ENCODE data around the gene PRIM2. TPM values are rescaled to one million over a fixed set of nuclear protein-coding genes. Genes with fewer than 3 reads are reported as not detected.
"Not testable (repeated sequence)": the region's sequence is repeated elsewhere in the genome, so short reads cannot be mapped to it uniquely, and the experiment has no call there.

Gene PRIM2
- total RNA-seq, 1 donor from 2014 or later, result 38.0 TPM

GRCh38 chr6:57297505-57297904 is 19.9 kb upstream of the PRIM2 start:
- no peak overlapping the region for H3K4me3 Mint-ChIP-seq
- no peaks in the 10 kb centered on the region for H3K4me1 Mint-ChIP-seq (ENCODE audit: low read depth)
- no peak overlapping the region for H3K27ac Mint-ChIP-seq

GRCh38 chr6:57298741-57299140 is 18.7 kb upstream of the PRIM2 start:
- H3K36me3 Mint-ChIP-seq (ENCODE audit: low read depth), result no peaks in the 10 kb centered on the region
- no peaks in the 10 kb centered on the region for H3K27me3 Mint-ChIP-seq (ENCODE audit: insufficient read depth)
- no peaks in the 10 kb centered on the region for H3K9me3 Mint-ChIP-seq
- H3K4me1 Mint-ChIP-seq (ENCODE audit: low read depth), result no peaks in the 10 kb centered on the region
- H3K27ac Mint-ChIP-seq, result no peak overlapping the region
- no peak overlapping the region for H3K4me3 Mint-ChIP-seq
- intact Hi-C loops (cut with micrococcal nuclease), result no loop called here
- no peak for DNase-seq (ENCODE audit: low spot score)

More at GRCh38 chr6:57297505-57297904, 19.9 kb upstream of the PRIM2 start:
- H3K36me3 Mint-ChIP-seq (ENCODE audit: low read depth), result no peaks in the 10 kb centered on the region
- H3K27me3 Mint-ChIP-seq (ENCODE audit: insufficient read depth), result peaks cover 1% of the 10 kb centered on the region
- H3K9me3 Mint-ChIP-seq, result no peaks in the 10 kb centered on the region
- intact Hi-C loops (cut with micrococcal nuclease), result no loop called here
- no peak for DNase-seq (ENCODE audit: low spot score)

DNA sequence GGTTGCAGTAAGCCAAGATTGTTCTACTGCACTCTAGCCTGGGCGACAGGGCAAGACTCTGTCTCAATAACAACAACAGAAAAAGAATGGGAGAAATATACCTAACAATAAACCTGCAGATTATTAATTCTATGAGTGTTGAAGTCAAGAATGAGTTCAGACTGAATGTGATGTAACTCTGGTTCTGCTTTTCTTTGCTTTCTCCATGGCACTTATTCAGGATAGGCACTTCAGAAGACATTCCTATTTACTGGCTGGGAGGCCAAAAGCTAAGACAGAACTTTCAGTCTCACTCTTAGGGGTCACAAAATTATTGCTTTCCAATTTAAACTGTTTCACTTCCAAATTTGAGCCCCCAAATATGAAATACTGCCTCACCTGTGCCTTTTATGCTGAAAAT is 15.7 kb upstream of the PRIM2 start:
- Mint-ChIP-seq H3K9me3 (no peaks in the 10 kb centered on the region), H3K36me3 (ENCODE audit: low read depth) (no peaks in the 10 kb centered on the region), H3K4me1 (ENCODE audit: low read depth) (no peaks in the 10 kb centered on the region), H3K4me3 (no peak overlapping the region), H3K27ac (no peak overlapping the region), H3K27me3 (ENCODE audit: insufficient read depth) (peaks cover 5% of the 10 kb centered on the region)
- DNase-seq (ENCODE audit: low spot score), result no peak
- intact Hi-C loops (cut with micrococcal nuclease), result no loop called here

DNA sequence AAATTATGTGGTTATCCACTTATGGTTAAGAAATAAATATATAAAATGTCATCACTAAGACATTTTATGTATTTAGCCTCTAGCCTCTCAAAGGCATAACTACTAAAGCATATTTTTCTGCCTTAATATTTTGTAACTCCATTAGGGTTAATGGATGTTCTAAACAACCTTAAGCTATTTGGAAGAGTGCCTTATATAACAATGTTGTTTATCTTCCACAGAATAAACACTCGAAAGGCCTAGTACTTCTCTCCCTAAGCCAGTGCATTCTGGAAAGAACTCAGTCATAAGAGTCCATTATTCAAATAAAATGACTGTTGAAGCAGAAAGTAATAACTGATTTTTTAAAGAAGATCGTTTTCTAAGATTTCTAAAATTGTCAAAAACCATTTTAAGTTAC is 15.0 kb upstream of the PRIM2 start:
- H3K9me3 Mint-ChIP-seq, result no peaks in the 10 kb centered on the region

DNA sequence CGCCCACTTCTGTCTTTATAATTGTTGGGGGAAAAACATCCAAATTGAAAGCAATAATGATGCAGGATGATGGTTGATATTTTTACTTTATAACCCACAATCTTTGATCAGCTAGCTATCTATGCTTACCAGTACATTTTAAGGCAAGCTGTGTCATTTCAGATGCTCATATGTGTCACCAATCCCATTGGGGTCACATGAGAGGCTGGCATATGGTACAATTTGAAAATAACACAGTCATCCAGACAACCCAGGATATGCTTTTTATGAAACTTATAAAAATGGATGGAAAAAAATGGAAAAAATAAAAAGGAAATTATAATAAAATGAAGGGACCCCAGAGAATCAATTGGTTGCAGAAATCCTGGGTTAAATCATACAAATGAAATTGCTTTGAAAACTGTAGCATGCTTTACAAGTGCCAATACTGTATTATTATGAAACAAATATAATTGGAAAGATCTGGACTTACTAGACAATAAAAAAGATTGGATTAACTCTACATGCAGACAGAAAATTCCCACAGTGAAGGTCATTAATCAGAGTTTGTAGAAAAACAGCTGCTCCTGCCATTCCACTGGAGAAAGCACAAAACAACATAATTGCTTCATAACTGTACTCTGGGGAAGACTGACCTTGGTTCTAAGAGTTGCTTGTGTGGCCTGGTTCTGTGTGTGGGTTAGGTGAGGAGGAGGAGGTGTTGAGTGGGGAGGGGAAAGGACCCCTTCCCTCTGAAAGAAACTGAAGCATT is 13.3 kb upstream of the PRIM2 start:
- H3K27ac Mint-ChIP-seq, result no peak overlapping the region
- no peaks in the 10 kb centered on the region for H3K9me3 Mint-ChIP-seq
- H3K4me3 Mint-ChIP-seq, result no peak overlapping the region
- H3K36me3 Mint-ChIP-seq (ENCODE audit: low read depth), result no peaks in the 10 kb centered on the region
- H3K27me3 Mint-ChIP-seq (ENCODE audit: insufficient read depth), result peaks cover 10% of the 10 kb centered on the region
- intact Hi-C loops (cut with micrococcal nuclease), result no loop called here
- no peaks in the 10 kb centered on the region for H3K4me1 Mint-ChIP-seq (ENCODE audit: low read depth)
- no peak for DNase-seq (ENCODE audit: low spot score)

More for the DNA sequence above, 15.0 kb upstream of the PRIM2 start:
- H3K27ac Mint-ChIP-seq, result no peak overlapping the region
- H3K27me3 Mint-ChIP-seq (ENCODE audit: insufficient read depth), result peaks cover 8% of the 10 kb centered on the region
- no peaks in the 10 kb centered on the region for H3K36me3 Mint-ChIP-seq (ENCODE audit: low read depth)
- DNase-seq (ENCODE audit: low spot score), result no peak
- H3K4me3 Mint-ChIP-seq, result no peak overlapping the region
- intact Hi-C loops (cut with micrococcal nuclease), result no loop called here
- no peaks in the 10 kb centered on the region for H3K4me1 Mint-ChIP-seq (ENCODE audit: low read depth)

- Mint-ChIP-seq H3K27ac (no peak overlapping the region), H3K27me3 (ENCODE audit: insufficient read depth) (peaks cover 10% of the 10 kb centered on the region), H3K9me3 (no peaks in the 10 kb centered on the region), H3K4me3 (no peak overlapping the region), H3K36me3 (ENCODE audit: low read depth) (no peaks in the 10 kb centered on the region), H3K4me1 (ENCODE audit: low read depth) (no peaks in the 10 kb centered on the region)
- intact Hi-C loops (cut with micrococcal nuclease), result no loop called here
- DNase-seq (ENCODE audit: low spot score), result no peak
These were observed 12.3 kb upstream of the PRIM2 start for GRCh38 chr6:57305107-57305506.

DNA sequence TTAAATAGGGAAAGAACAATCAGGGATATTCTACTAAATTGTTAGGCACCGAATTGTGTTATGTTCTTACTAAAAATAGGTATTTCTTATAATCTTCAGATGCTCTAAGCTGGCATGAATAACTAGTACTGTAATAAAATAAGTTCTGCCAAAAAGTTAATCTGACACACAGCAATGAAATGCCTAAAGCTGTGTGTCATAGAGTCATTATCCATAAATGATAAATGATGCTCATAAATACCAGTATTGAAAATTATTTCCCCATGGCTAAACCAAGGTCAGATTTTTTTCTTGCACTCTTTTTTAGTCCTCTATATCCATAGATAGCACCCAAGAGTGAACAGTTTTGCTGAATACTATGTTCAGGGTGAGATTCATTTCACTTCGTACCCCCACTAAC is 11.7 kb upstream of the PRIM2 start:
- Mint-ChIP-seq H3K27me3 (ENCODE audit: insufficient read depth) (peaks cover 10% of the 10 kb centered on the region), H3K27ac (no peak overlapping the region), H3K4me3 (no peak overlapping the region), H3K9me3 (no peaks in the 10 kb centered on the region), H3K4me1 (ENCODE audit: low read depth) (no peaks in the 10 kb centered on the region), H3K36me3 (ENCODE audit: low read depth) (no peaks in the 10 kb centered on the region)
- no peak for DNase-seq (ENCODE audit: low spot score)
- intact Hi-C loops (cut with micrococcal nuclease), result no loop called here

- no peak for DNase-seq (ENCODE audit: low spot score)
- peaks cover 10% of the 10 kb centered on the region for H3K27me3 Mint-ChIP-seq (ENCODE audit: insufficient read depth)
- no peak overlapping the region for H3K4me3 Mint-ChIP-seq
- no peaks in the 10 kb centered on the region for H3K9me3 Mint-ChIP-seq
- H3K36me3 Mint-ChIP-seq (ENCODE audit: low read depth), result no peaks in the 10 kb centered on the region
- no peak overlapping the region for H3K27ac Mint-ChIP-seq
- H3K4me1 Mint-ChIP-seq (ENCODE audit: low read depth), result no peaks in the 10 kb centered on the region
- intact Hi-C loops (cut with micrococcal nuclease), result no loop called here
These were observed 11.2 kb upstream of the PRIM2 start for GRCh38 chr6:57306273-57306672.

DNA sequence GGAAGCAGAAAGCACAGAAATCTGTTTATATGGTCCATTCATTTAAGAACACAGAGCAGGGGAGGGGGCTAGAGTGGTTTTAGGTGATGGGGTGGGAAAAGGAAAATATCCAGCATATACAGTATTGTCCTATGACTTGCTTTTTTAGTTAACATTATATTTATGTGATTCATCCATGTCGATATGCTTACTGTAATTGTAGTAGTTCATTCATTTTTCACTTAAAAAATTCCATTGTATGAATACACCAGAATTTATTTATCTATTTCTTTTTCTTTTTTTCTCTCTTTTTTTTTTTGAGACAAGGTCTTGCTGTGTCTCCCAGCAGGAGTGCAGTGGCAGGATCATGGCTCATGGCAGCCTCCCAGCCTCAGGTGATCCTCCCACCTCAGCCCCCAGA is 9.6 kb upstream of the PRIM2 start:
- Mint-ChIP-seq H3K4me1 (ENCODE audit: low read depth) (no peaks in the 10 kb centered on the region), H3K27ac (no peak overlapping the region), H3K27me3 (ENCODE audit: insufficient read depth) (peaks cover 12% of the 10 kb centered on the region), H3K9me3 (no peaks in the 10 kb centered on the region), H3K36me3 (ENCODE audit: low read depth) (no peaks in the 10 kb centered on the region), H3K4me3 (no peak overlapping the region)
- DNase-seq (ENCODE audit: low spot score), result no peak
- intact Hi-C loops (cut with micrococcal nuclease), result no loop called here

DNA sequence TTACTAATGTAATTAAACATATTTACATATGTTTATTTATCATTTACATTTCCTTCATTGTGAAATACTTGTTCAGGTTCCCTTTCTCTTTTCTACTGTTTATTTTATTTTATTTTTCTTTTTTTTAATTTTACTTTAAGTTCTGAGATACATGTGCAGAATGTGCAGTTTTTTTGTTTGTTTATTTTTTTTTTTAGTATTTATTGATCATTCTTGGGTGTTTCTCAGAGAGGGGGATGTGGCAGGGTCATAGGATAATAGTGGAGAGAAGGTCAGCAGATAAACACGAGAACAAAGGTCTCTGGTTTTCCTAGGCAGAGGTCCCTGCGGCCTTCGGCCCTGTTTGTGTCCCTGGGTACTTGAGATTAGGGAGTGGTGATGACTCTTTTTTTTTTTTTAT is 8.7 kb upstream of the PRIM2 start:
- H3K4me1 Mint-ChIP-seq (ENCODE audit: low read depth); H3K9me3 Mint-ChIP-seq; H3K27ac Mint-ChIP-seq; DNase-seq (ENCODE audit: low spot score); H3K36me3 Mint-ChIP-seq (ENCODE audit: low read depth); intact Hi-C loops (cut with micrococcal nuclease); H3K4me3 Mint-ChIP-seq: not testable (repeated sequence)
- H3K27me3 Mint-ChIP-seq (ENCODE audit: insufficient read depth), result peaks cover 21% of the 10 kb centered on the region

- H3K4me1 Mint-ChIP-seq (ENCODE audit: low read depth); H3K36me3 Mint-ChIP-seq (ENCODE audit: low read depth); H3K4me3 Mint-ChIP-seq; DNase-seq (ENCODE audit: low spot score); H3K27ac Mint-ChIP-seq; intact Hi-C loops (cut with micrococcal nuclease); H3K9me3 Mint-ChIP-seq: not testable (repeated sequence)
- peaks cover 27% of the 10 kb centered on the region for H3K27me3 Mint-ChIP-seq (ENCODE audit: insufficient read depth)
These were observed 7.2 kb upstream of the PRIM2 start for GRCh38 chr6:57310095-57310816.

GRCh38 chr6:57310817-57311157 is 6.6 kb upstream of the PRIM2 start:
- intact Hi-C loops (cut with micrococcal nuclease), result no loop called here
- no peak overlapping the region for H3K4me3 Mint-ChIP-seq
- H3K4me1 Mint-ChIP-seq (ENCODE audit: low read depth), result no peaks in the 10 kb centered on the region
- peaks cover 27% of the 10 kb centered on the region for H3K27me3 Mint-ChIP-seq (ENCODE audit: insufficient read depth)
- no peaks in the 10 kb centered on the region for H3K36me3 Mint-ChIP-seq (ENCODE audit: low read depth)
- no peaks in the 10 kb centered on the region for H3K9me3 Mint-ChIP-seq
- no peak overlapping the region for H3K27ac Mint-ChIP-seq
- no peak for DNase-seq (ENCODE audit: low spot score)

GRCh38 chr6:57311300-57312003 is 6.0 kb upstream of the PRIM2 start:
- intact Hi-C loops (cut with micrococcal nuclease); H3K4me1 Mint-ChIP-seq (ENCODE audit: low read depth); H3K4me3 Mint-ChIP-seq; H3K36me3 Mint-ChIP-seq (ENCODE audit: low read depth); DNase-seq (ENCODE audit: low spot score); H3K9me3 Mint-ChIP-seq; H3K27ac Mint-ChIP-seq: not testable (repeated sequence)
- H3K27me3 Mint-ChIP-seq (ENCODE audit: insufficient read depth), result peaks cover 23% of the 10 kb centered on the region

Measured in activated T-helper 1 cell treated with anti-CD3 and anti-CD28 coated beads, Interleukin-12 subunit alpha, Interleukin-12 subunit beta, Interleukin-2, Interleukin-4 antibody, amounts not matched to agents 30 ng/mL and 10 ng/mL and 1 ng/mL, durations not matched to agents 14 hours and 24 hours and 36 hours (primary cell).